Fibroblast of villous mesenchyme (primary cell): ENCODE data around the gene LCORL. TPM values are rescaled to one million over a fixed set of nuclear protein-coding genes. Genes with fewer than 3 reads are reported as not detected.

Source experiments
- DNase-seq: peaks from one replicate; pipeline ENCODE4 v3.0.0-alpha.2; 2010; ENCODE audit warnings: low read depth
- H3K4me3 ChIP-seq: 2 replicates; pipeline ENCODE4 v1.5.1; 2011; ENCODE audit warnings: low read depth, mild to moderate bottlenecking, low read length
- CTCF ChIP-seq: IDR thresholded peaks from 2 replicates; pipeline ENCODE4 v1.5.1; 2012; ENCODE audit warnings: low read depth, mild to moderate bottlenecking, low read length; ENCODE audit not compliant: insufficient read depth
- total RNA-seq: library from RNA; depleted of rRNA; stranded (reverse); fragments of >200 nt; gene quantifications from 2 replicates; pipeline ENCODE4 v1.2.3, GENCODE V29; 2012

The LCORL gene
- total RNA-seq, 1 donor = 19.4 TPM

DNA sequence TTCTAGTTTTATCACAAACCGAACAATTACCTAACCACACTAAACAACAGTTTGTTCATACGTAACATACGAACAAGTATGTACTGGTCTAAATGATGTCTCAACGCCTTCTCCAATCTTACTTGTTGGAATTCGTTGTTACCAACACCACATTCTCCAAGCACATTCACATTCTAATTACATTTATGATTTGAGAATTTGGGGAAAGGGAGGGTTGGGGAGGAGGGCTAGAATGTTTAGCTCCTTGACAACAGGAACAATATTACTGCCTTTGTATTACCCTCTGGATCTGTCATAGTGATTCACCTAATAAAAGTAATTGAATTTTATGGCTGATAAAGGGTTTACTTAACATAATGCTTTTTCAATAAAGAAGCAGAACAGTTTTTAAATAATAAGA, 24.4 kb downstream of the LCORL start:
- H3K4me3 ChIP-seq = no peak overlapping the region
- no peak for TF ChIP-seq CTCF
- DNase-seq = no peak

DNA sequence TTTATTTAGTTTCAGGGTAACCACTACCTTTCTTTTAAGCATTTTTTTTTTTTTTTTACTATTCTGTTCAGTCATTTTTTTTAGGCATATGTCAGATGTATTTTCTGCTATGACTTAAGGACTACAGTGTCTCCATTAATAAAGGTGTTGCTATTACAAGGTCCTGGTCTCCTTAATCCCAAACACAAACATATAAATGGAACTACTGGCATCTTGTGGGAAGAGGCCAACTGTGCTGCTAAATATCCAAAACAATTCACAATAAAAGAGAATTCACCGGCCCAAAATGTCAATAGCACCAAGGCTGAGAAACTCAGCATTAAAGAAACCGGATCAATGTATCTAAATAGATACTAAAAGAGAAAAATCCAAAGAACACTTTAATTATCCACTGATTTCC, 26.4 kb downstream of the LCORL start:
- H3K4me3 ChIP-seq = no peak overlapping the region
- DNase-seq = no peak
- no peak for TF ChIP-seq CTCF

- no peak for TF ChIP-seq CTCF
- DNase-seq = no peak
- H3K4me3 ChIP-seq = no peak overlapping the region
These were observed 35.7 kb downstream of the LCORL start for GRCh38 chr4:17985832-17986231.

DNA sequence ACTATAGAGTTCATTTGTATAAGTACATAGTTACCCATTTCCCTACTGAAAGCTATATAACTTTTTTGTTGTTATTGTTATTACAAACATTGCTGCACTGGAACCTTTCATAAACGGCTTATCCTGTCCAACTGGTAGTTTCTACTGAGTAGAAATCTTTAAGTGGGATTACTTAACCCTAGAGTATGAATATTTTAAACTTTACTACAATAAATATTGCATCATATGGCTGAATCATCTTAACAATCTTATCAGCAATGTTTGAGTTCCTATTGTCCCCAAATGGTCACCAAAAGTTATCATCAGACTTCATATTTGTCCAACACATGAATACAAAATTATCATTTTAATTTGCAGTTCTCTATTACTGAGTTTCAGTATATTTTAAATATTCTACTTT, 40.5 kb downstream of the LCORL start:
- DNase-seq = peak; percentile 18
- H3K4me3 ChIP-seq = no peak overlapping the region
- no peak for TF ChIP-seq CTCF

GRCh38 chr4:17968721-17969120, 52.8 kb downstream of the LCORL start:
- TF ChIP-seq CTCF = no peak
- no peak for DNase-seq
- H3K4me3 ChIP-seq = no peak overlapping the region

- H3K4me3 ChIP-seq = no peak overlapping the region
- no peak for DNase-seq
- no peak for TF ChIP-seq CTCF
These were observed 54.5 kb downstream of the LCORL start for GRCh38 chr4:17967078-17967477.

DNA sequence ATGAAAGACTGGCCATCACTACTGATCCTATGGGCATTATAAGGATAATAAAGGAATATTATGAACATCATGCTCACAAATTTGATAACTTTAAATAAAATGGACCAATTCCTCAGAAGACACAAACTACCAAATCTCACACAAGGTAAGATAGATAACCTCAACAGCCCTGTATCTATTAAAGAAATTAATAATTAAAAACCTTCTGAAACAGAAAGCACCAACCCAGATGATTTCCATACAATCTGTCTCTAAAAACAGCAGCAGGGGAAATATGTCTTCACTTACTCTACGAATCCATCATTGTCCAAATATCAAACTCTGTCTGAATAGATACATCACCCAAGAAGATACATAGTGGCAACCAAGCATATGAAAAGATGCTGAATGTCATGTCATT, 55.2 kb downstream of the LCORL start:
- no peak for DNase-seq
- no peak for TF ChIP-seq CTCF
- no peak overlapping the region for H3K4me3 ChIP-seq
